H1 (cell line): ENCODE measurements around the gene ASS1. TPM values are rescaled to one million over a fixed set of nuclear protein-coding genes. Genes with fewer than 3 reads are reported as not detected.

Experiments used
- CTCF ChIA-PET: fragments of 300-600 bp; sonication (Branson Sonifier 250); formaldehyde crosslinking; loops from one replicate; lab custom pipeline; 2021; ENCODE audit not compliant: partially characterized antibody; lab: Charles Lee
- POLR2A ChIA-PET: fragments of 300-600 bp; sonication (Branson Sonifier 250); formaldehyde crosslinking; loops from one replicate; lab custom pipeline; 2021; ENCODE audit warnings: inconsistent platforms; ENCODE audit not compliant: partially characterized antibody; lab: Charles Lee
- DNase-seq, 2 experiments: peaks; one replicate each; pipeline versions ENCODE4 v3.0.0 to v3.0.0-alpha.2; 2010 to 2022; ENCODE audit warnings: low spot score in 2 of 2, low read depth in 1 of 2, mixed read lengths in 1 of 2
- FAIRE-seq: peaks from 2 replicates; lab custom pipeline; 2011; peaks lifted over from hg19 to GRCh38; lab: Jason Lieb, UNC
- H2AFZ ChIP-seq: 2 replicates; pipeline ENCODE4 v1.8.1; 2012; ENCODE audit warnings: low read length, inconsistent platforms
- H2AK5ac ChIP-seq: 2 replicates; pipeline ENCODE4 v1.6.1; 2013; ENCODE audit warnings: low read depth, low read length
- H2BK120ac ChIP-seq: replicated peaks from 2 replicates; pipeline ENCODE3; 2013; ENCODE audit warnings: low read depth, low read length, inconsistent platforms
- H2BK12ac ChIP-seq: 2 replicates; pipeline ENCODE4 v1.6.1; 2013; ENCODE audit warnings: low read depth, low read length
- H2BK15ac ChIP-seq: 2 replicates; pipeline ENCODE4 v1.6.1; 2013; ENCODE audit warnings: low read length
- H2BK20ac ChIP-seq: 2 replicates; pipeline ENCODE4 v1.6.1; 2013; ENCODE audit warnings: low read length
- H2BK5ac ChIP-seq: 2 replicates; pipeline ENCODE4 v1.6.1; 2013; ENCODE audit warnings: low read depth, low read length
- H3K14ac ChIP-seq: 2 replicates; pipeline ENCODE4 v1.6.1; 2013; ENCODE audit warnings: inconsistent platforms; ENCODE audit not compliant: insufficient read length
- H3K18ac ChIP-seq: 2 replicates; pipeline ENCODE4 v1.6.1; 2013; ENCODE audit warnings: low read length; ENCODE audit errors: extremely low read depth
- H3K23ac ChIP-seq: 2 replicates; pipeline ENCODE4 v1.6.1; 2013; ENCODE audit warnings: inconsistent platforms; ENCODE audit not compliant: insufficient read length
- H3K23me2 ChIP-seq: 2 replicates; pipeline ENCODE4 v1.6.1; 2013; ENCODE audit warnings: low read depth, low read length
- H3K27ac ChIP-seq: 2 replicates; pipeline ENCODE4 v1.6.1; 2011; ENCODE audit warnings: low read depth, low read length, inconsistent platforms
- H3K27me3 ChIP-seq, 4 experiments: replicated peaks in 1 of 4; 1 replicate in 1 of 4; 2 replicates in 3 of 4; pipeline versions ENCODE4 v1.6.1 to v1.8.1; 2011 to 2013; ENCODE audit warnings: low read length in 3 of 4, mild to moderate bottlenecking in 3 of 4, inconsistent platforms in 2 of 4, mixed read lengths in 2 of 4, moderate library complexity in 1 of 4; ENCODE audit not compliant: control insufficient read depth in 3 of 4, insufficient read depth in 3 of 4; ENCODE audit errors: extremely low read depth in 1 of 4
- H3K36me3 ChIP-seq, 4 experiments: 2 replicates each; pipeline versions ENCODE4 v1.6.1 to v1.8.1; 2011 to 2013; ENCODE audit warnings: mild to moderate bottlenecking in 4 of 4, low read length in 3 of 4, moderate library complexity in 2 of 4, control low read depth in 1 of 4, inconsistent platforms in 1 of 4; ENCODE audit not compliant: insufficient read depth in 4 of 4, control insufficient read depth in 2 of 4
- H3K4ac ChIP-seq: replicated peaks from 2 replicates; pipeline ENCODE3; 2013; ENCODE audit warnings: low read length, low read depth, mixed read lengths, inconsistent platforms; ENCODE audit not compliant: insufficient read length
- H3K4me1 ChIP-seq, 4 experiments: replicated peaks in 1 of 4; 1 replicate in 1 of 4; 2 replicates in 3 of 4; pipeline versions ENCODE4 v1.6.1 to v1.8.1; 2011 to 2013; ENCODE audit warnings: low read length in 3 of 4, inconsistent platforms in 2 of 4, mixed read lengths in 1 of 4; ENCODE audit not compliant: insufficient read depth in 4 of 4, control insufficient read depth in 3 of 4
- H3K4me2 ChIP-seq, 2 experiments: 2 replicates each; pipeline versions ENCODE4 v1.6.1 to v1.8.1; 2011 to 2013; ENCODE audit warnings: low read depth in 2 of 2, low read length in 2 of 2, control low read depth in 1 of 2, inconsistent platforms in 1 of 2, mild to moderate bottlenecking in 1 of 2; ENCODE audit not compliant: insufficient read depth in 1 of 2
- H3K4me3 ChIP-seq, 4 experiments: fragments of 200-600, 300-600 bp in 1 of 4; sonication (generic), shearing (Covaris generic), sonication (Bioruptor Twin) in 1 of 4; 2 replicates each; pipeline versions ENCODE4 v1.5.1 to v1.8.1; 2011 to 2016; ENCODE audit warnings: low read length in 4 of 4, low read depth in 3 of 4, control low read depth in 2 of 4, inconsistent platforms in 2 of 4, mild to moderate bottlenecking in 2 of 4, mixed read lengths in 1 of 4, moderate library complexity in 1 of 4; ENCODE audit not compliant: insufficient read depth in 2 of 4; ENCODE audit errors: extremely low read depth in 1 of 4
- H3K56ac ChIP-seq: replicated peaks from 2 replicates; pipeline ENCODE3; 2013; ENCODE audit warnings: low read depth, mild to moderate bottlenecking, mixed read lengths, low read length, inconsistent platforms; ENCODE audit not compliant: insufficient read length
- H3K79me1 ChIP-seq: 2 replicates; pipeline ENCODE4 v1.6.1; 2013; ENCODE audit warnings: low read depth, low read length, control low read depth
- H3K79me2 ChIP-seq, 2 experiments: 2 replicates each; pipeline versions ENCODE4 v1.6.1 to v1.8.1; 2012 to 2013; ENCODE audit warnings: low read length in 2 of 2, mild to moderate bottlenecking in 2 of 2, inconsistent platforms in 1 of 2; ENCODE audit not compliant: insufficient read depth in 2 of 2, control insufficient read depth in 1 of 2
- H3K9ac ChIP-seq, 4 experiments: replicated peaks in 1 of 4; 1 replicate in 1 of 4; 2 replicates in 3 of 4; pipeline versions ENCODE4 v1.6.1 to v1.8.1; 2011 to 2013; ENCODE audit warnings: low read depth in 3 of 4, low read length in 3 of 4, control low read depth in 2 of 4, mild to moderate bottlenecking in 2 of 4, moderate library complexity in 2 of 4, inconsistent platforms in 1 of 4; ENCODE audit errors: extremely low read depth in 1 of 4
- H3K9me3 ChIP-seq, 2 experiments: 2 replicates each; pipeline versions ENCODE4 v1.6.1 to v1.8.1; 2012 to 2013; ENCODE audit warnings: mild to moderate bottlenecking in 2 of 2, moderate library complexity in 2 of 2, control low read depth in 1 of 2, inconsistent platforms in 1 of 2, low read depth in 1 of 2, low read length in 1 of 2, mixed read lengths in 1 of 2; ENCODE audit not compliant: insufficient read depth in 2 of 2
- H4K20me1 ChIP-seq, 2 experiments: replicated peaks in 1 of 2; 2 replicates each; pipeline versions ENCODE3 to v1.8.1; 2011 to 2013; ENCODE audit warnings: inconsistent platforms in 2 of 2, low read length in 2 of 2, mild to moderate bottlenecking in 1 of 2; ENCODE audit not compliant: insufficient read depth in 2 of 2, control insufficient read depth in 1 of 2
- H4K5ac ChIP-seq: 2 replicates; pipeline ENCODE4 v1.6.1; 2013; ENCODE audit warnings: low read length, low read depth, mixed read lengths, inconsistent platforms; ENCODE audit not compliant: insufficient read length
- H4K8ac ChIP-seq: 2 replicates; pipeline ENCODE4 v1.8.0; 2013; ENCODE audit warnings: mild to moderate bottlenecking, moderate library complexity, low read length, inconsistent platforms; ENCODE audit not compliant: insufficient read depth; ENCODE audit errors: extremely low read depth
- H4K91ac ChIP-seq: replicated peaks from 2 replicates; pipeline ENCODE3; 2013; ENCODE audit warnings: low read length, mixed read lengths, inconsistent platforms; ENCODE audit not compliant: insufficient read length
- ATF3 ChIP-seq: IDR thresholded peaks from 2 replicates; pipeline ENCODE4 v1.6.1; 2011; ENCODE audit warnings: low read depth, mild to moderate bottlenecking, low read length; ENCODE audit not compliant: insufficient read depth
- BACH1 ChIP-seq: IDR thresholded peaks from 2 replicates; pipeline ENCODE4 v1.6.1; 2012; ENCODE audit warnings: low read length, improper control_type of control experiment
- BCL11A ChIP-seq, 2 experiments: IDR thresholded peaks; one replicate each; pipeline ENCODE4 v1.6.1; 2011; ENCODE audit warnings: low read depth in 2 of 2, low read length in 2 of 2, mild to moderate bottlenecking in 2 of 2
- CEBPB ChIP-seq: IDR thresholded peaks from 2 replicates; pipeline ENCODE4 v1.6.1; 2012; ENCODE audit warnings: low read depth, low read length
- CHD1 ChIP-seq: IDR thresholded peaks from 2 replicates; pipeline ENCODE4 v1.6.1; 2012; ENCODE audit warnings: low read depth, low read length, improper control_type of control experiment
- EP300 ChIP-seq, 2 experiments: IDR thresholded peaks; 1 replicate in 1 of 2; 2 replicates in 1 of 2; pipeline ENCODE4 v1.6.1; 2011 to 2012; ENCODE audit warnings: low read depth in 2 of 2, low read length in 2 of 2, mild to moderate bottlenecking in 2 of 2, borderline replicate concordance in 1 of 2, inconsistent platforms in 1 of 2, moderate library complexity in 1 of 2
- FOSL1 ChIP-seq: IDR thresholded peaks from 2 replicates; pipeline ENCODE4 v1.6.1; 2011; ENCODE audit warnings: mild to moderate bottlenecking, low read depth, low read length, moderate library complexity; ENCODE audit not compliant: insufficient read depth
- MAX ChIP-seq: IDR thresholded peaks from 2 replicates; pipeline ENCODE4 v1.6.1; 2012; ENCODE audit warnings: inconsistent platforms
- NRF1 ChIP-seq: IDR thresholded peaks from 2 replicates; pipeline ENCODE4 v1.6.1; 2011; ENCODE audit warnings: mild to moderate bottlenecking, low read depth, low read length, improper control_type of control experiment
- RNF2 ChIP-seq: fragments of 200-900, 300-1000 bp; sonication (generic); IDR thresholded peaks from 2 replicates; pipeline ENCODE4 v1.7.1; 2016; ENCODE audit warnings: borderline replicate concordance, low read depth, mild to moderate bottlenecking, antibody characterized with exemption, low read length; ENCODE audit not compliant: poor library complexity, severe bottlenecking; ENCODE audit errors: missing control alignments
- RXRA ChIP-seq: IDR thresholded peaks from 2 replicates; pipeline ENCODE4 v1.6.1; 2011; ENCODE audit warnings: low read depth, mild to moderate bottlenecking, low read length, moderate library complexity; ENCODE audit not compliant: insufficient read depth
- SRF ChIP-seq: IDR thresholded peaks from 2 replicates; pipeline ENCODE4 v1.6.1; 2011; ENCODE audit warnings: mild to moderate bottlenecking, low read depth, low read length, moderate library complexity
- TEAD4 ChIP-seq: IDR thresholded peaks from 2 replicates; pipeline ENCODE4 v1.6.1; 2012; ENCODE audit warnings: low read depth, low read length, inconsistent platforms, mixed read lengths
- WGBS, 2 experiments: shearing (Covaris generic) in 1 of 2; methylation state at CpG; one replicate each; pipeline versions ENCODE4 v1.1.6 to v1.1.7; 2013 to 2015; ENCODE audit warnings: low lambda C conversion rate in 2 of 2, mixed read lengths in 2 of 2, inconsistent platforms in 1 of 2, low coverage in 1 of 2, missing lambda C conversion rate in 1 of 2; ENCODE audit not compliant: insufficient replicate concordance in 2 of 2, insufficient coverage in 1 of 2, insufficient read length in 1 of 2; ENCODE audit errors: extremely low coverage in 1 of 2, missing lambda C conversion rate in 1 of 2; 5-methylcytosine and 5-hydroxymethylcytosine counted together
- polyA plus RNA-seq, 7 experiments: library from polyadenylated mRNA; depleted of rRNA in 3 of 7; stranded (reverse) in 5 of 7; unstranded in 2 of 7; fragments of >200 nt in 5 of 7; fragments of 200-250 nt in 2 of 7; gene quantifications; 1 replicate in 5 of 7; 2 replicates in 1 of 7; 4 replicates in 1 of 7; pipeline versions ENCODE4 v1.2.1 to v1.2.3, GENCODE V29; 2011 to 2013; ENCODE audit warnings: missing spikeins in 2 of 7, mixed read lengths in 2 of 7
- total RNA-seq: library from RNA; stranded (reverse); fragmentation: NEBNext Ultra II Directional; extraction: Animal tissue kit (Norgen Biotek cat#: 25700); gene quantifications from 2 replicates; pipeline ENCODE4 v1.2.1, GENCODE V29; 2021

ASS1 gene
- total and polyA plus RNA-seq, 2 of the 8 experiments (the other 6 are each of a cell fraction or from before 2014, with no cell fraction given), result 108 to 296 TPM

- CTCF ChIA-PET, result interaction anchor here (0.7 to 1.4 kb wide), 4 partner anchors 10 to 73 kb away, joined by 3 to 5 read pairs (median 4); no protein-coding TSS in a partner anchor
- FAIRE-seq, result no peak
- H2AK5ac ChIP-seq, result no peak overlapping the region
- TF ChIP-seq BACH1 (no peak), ATF3 (no peak), RXRA (no peak), FOSL1 (no peak), RNF2 (no peak), CEBPB (no peak), TEAD4 (no peak), BCL11A (IDR thresholded peaks at IDR 0.05; ENCODE audit: low read depth in 2 of 2, low read length in 2 of 2) (no peak), MAX (no peak), EP300 (IDR thresholded peaks at IDR 0.05; ENCODE audit: borderline replicate concordance in 1 of 2, low read depth in 2 of 2, low read length in 2 of 2) (no peak), CHD1 (no peak), NRF1 (no peak), SRF (no peak)
Measured at GRCh38 chr9:130426883-130427282, 17.9 kb upstream of the ASS1 start.

More at GRCh38 chr9:130426883-130427282, 17.9 kb upstream of the ASS1 start:
- Histone ChIP-seq H4K8ac (no peak overlapping the region), H3K23me2 (no peaks in the 10 kb centered on the region), H4K5ac (no peak overlapping the region), H3K36me3 (no peaks in the 10 kb centered on the region), H2BK12ac (0 out of 2 replicates have a peak overlapping the region, but pooled peaks have one; percentile 39), H3K9me3 (no peaks in the 10 kb centered on the region), H3K79me2 (no peaks in the 10 kb centered on the region), H3K23ac (no peak overlapping the region), H3K18ac (no peak overlapping the region), H3K4me3 (no peak overlapping the region), H3K4me2 (no peak overlapping the region), H2BK5ac (0 out of 2 replicates have a peak overlapping the region, but pooled peaks have one; percentile 68), H2BK20ac (no peak overlapping the region), H4K20me1 (no peaks in the 10 kb centered on the region), H4K91ac (no peak overlapping the region), H3K14ac (no peak overlapping the region), H2AFZ (no peak overlapping the region), H3K27me3 (no peaks in the 10 kb centered on the region), H3K4me1 (peaks cover 0 to 10% (median 7%) of the 10 kb centered on the region in 4 experiments; a peak in 5 of 7 replicates), H3K4ac (no peak overlapping the region), H3K56ac (no peak overlapping the region), H3K79me1 (no peaks in the 10 kb centered on the region), H2BK15ac (no peak overlapping the region), H3K27ac (no peak overlapping the region), H3K9ac (no peak overlapping the region), H2BK120ac (no peak overlapping the region)
- DNase-seq, result no peak
- 89% methylated on average over 10 of the region's 10 CpGs; no CpG with 5 or more reads in 1 of the 2 experiments for WGBS, 2 experiments
- POLR2A ChIA-PET, result interaction anchor here (2.1 kb wide), 1 partner anchor 20 kb away, joined by 7 read pairs; no protein-coding TSS in a partner anchor
